Natural killer cell (primary cell): Measurements from ENCODE around the gene IGF2R. TPM values are rescaled to one million over a fixed set of nuclear protein-coding genes. Genes with fewer than 3 reads are reported as not detected.

ENCODE experiments used
- ATAC-seq, 3 donors: fragments of 150-1000 bp in 2 of 3; fragments of 200-7000 bp in 1 of 3; cut with Tn5 transposase; 1 replicate in 1 of 3; 2 replicates in 2 of 3; pipeline ENCODE4 v1.10.0; 2021; ENCODE audit warnings: mild to moderate bottlenecking in 2 of 3, moderate library complexity in 2 of 3
- DNase-seq, 2 donors: peaks; one replicate each; pipeline versions ENCODE4 v3.0.0 to v3.0.0-alpha.2; 2013 to 2021; ENCODE audit warnings: mixed read lengths in 1 of 2
- H3K27ac ChIP-seq: one replicate; pipeline ENCODE4 v1.5.1; 2013; ENCODE audit warnings: mild to moderate bottlenecking, low read length
- H3K27me3 ChIP-seq: one replicate; pipeline ENCODE4 v1.6.1; 2013; ENCODE audit warnings: low read length; ENCODE audit not compliant: control insufficient read depth, insufficient read depth
- H3K36me3 ChIP-seq: one replicate; pipeline ENCODE4 v1.6.1; 2013; ENCODE audit warnings: low read length; ENCODE audit not compliant: control insufficient read depth, insufficient read depth
- H3K4me1 ChIP-seq: one replicate; pipeline ENCODE4 v1.6.1; 2013; ENCODE audit warnings: low read length; ENCODE audit not compliant: control insufficient read depth, insufficient read depth
- H3K4me3 ChIP-seq: one replicate; pipeline ENCODE4 v1.5.1; 2013; ENCODE audit warnings: low read length
- H3K9me3 ChIP-seq: one replicate; pipeline ENCODE4 v1.6.1; 2013; ENCODE audit warnings: low read length; ENCODE audit not compliant: control insufficient read depth, insufficient read depth
- H3K27ac Mint-ChIP-seq, 2 donors: one replicate each; pipeline ENCODE4 v1.8.0; 2022; ENCODE audit warnings: mild to moderate bottlenecking in 2 of 2, mixed read lengths in 2 of 2, moderate library complexity in 1 of 2
- H3K27me3 Mint-ChIP-seq, 2 donors: one replicate each; pipeline ENCODE4 v1.8.0; 2022; ENCODE audit warnings: low read depth in 2 of 2, mixed read lengths in 2 of 2
- H3K36me3 Mint-ChIP-seq: one replicate; pipeline ENCODE4 v1.8.0; 2022; ENCODE audit warnings: mixed read lengths
- H3K4me1 Mint-ChIP-seq, 2 donors: one replicate each; pipeline ENCODE4 v1.8.0; 2022; ENCODE audit warnings: mixed read lengths in 2 of 2
- H3K4me3 Mint-ChIP-seq: one replicate; pipeline ENCODE4 v1.8.0; 2022; ENCODE audit warnings: mild to moderate bottlenecking, moderate library complexity, mixed read lengths
- H3K9me3 Mint-ChIP-seq, 2 donors: one replicate each; pipeline ENCODE4 v1.8.0; 2022; ENCODE audit warnings: mixed read lengths in 2 of 2
- WGBS: methylation state at CpG from one replicate; pipeline ENCODE4 v1.1.7; 2013; ENCODE audit warnings: missing lambda C conversion rate; ENCODE audit not compliant: insufficient coverage; 5-methylcytosine and 5-hydroxymethylcytosine counted together
- intact Hi-C: fragments of 100-400 bp; cut with micrococcal nuclease; formaldehyde crosslinking; loops from one replicate; pipeline ENCODE4 v1.14.2; 2022
- total RNA-seq, 4 donors: library from RNA; stranded (reverse); fragments of 120-200 nt in 1 of 4; gene quantifications; one replicate each; pipeline versions ENCODE4 v1.2.3 to v1.2.4, GENCODE V29; 2013 to 2022
- TF ChIP-seq, protein P1 (sequence below): fragments of 200-600 bp; IDR thresholded peaks from one replicate; pipeline ENCODE4 v1.8.0; 2022; ENCODE audit warnings: antibody characterized with exemption

Gene IGF2R
- total RNA-seq, 3 donors from 2014 or later (not counting 1 experiment from before 2014, with no cell fraction given), result 208 to 282 (median 253) TPM

- peaks cover 6% of the 10 kb centered on the region for H3K36me3 Mint-ChIP-seq
- WGBS, result 60% methylated on average over 23 of the region's 23 CpGs
- peak overlapping the region; percentile 77 to 87 for H3K27ac Mint-ChIP-seq
- H3K36me3 ChIP-seq, result peaks cover 71% of the 10 kb centered on the region
- H3K4me3 ChIP-seq, result no peak overlapping the region
- no peaks in the 10 kb centered on the region for H3K9me3 Mint-ChIP-seq
- no peaks in the 10 kb centered on the region for H3K27me3 Mint-ChIP-seq
- no peaks in the 10 kb centered on the region for H3K27me3 ChIP-seq
- peaks cover 28 to 33% of the 10 kb centered on the region in 2 donors for H3K4me1 Mint-ChIP-seq
- intact Hi-C loops, result no loop called here
- no peaks in the 10 kb centered on the region for H3K9me3 ChIP-seq
- peak; percentile 21 to 46 (median 46) for ATAC-seq
- TF ChIP-seq, protein P1, sequence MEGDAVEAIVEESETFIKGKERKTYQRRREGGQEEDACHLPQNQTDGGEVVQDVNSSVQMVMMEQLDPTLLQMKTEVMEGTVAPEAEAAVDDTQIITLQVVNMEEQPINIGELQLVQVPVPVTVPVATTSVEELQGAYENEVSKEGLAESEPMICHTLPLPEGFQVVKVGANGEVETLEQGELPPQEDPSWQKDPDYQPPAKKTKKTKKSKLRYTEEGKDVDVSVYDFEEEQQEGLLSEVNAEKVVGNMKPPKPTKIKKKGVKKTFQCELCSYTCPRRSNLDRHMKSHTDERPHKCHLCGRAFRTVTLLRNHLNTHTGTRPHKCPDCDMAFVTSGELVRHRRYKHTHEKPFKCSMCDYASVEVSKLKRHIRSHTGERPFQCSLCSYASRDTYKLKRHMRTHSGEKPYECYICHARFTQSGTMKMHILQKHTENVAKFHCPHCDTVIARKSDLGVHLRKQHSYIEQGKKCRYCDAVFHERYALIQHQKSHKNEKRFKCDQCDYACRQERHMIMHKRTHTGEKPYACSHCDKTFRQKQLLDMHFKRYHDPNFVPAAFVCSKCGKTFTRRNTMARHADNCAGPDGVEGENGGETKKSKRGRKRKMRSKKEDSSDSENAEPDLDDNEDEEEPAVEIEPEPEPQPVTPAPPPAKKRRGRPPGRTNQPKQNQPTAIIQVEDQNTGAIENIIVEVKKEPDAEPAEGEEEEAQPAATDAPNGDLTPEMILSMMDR, result no peak
- H3K4me1 ChIP-seq, result peaks cover 14% of the 10 kb centered on the region
- peak overlapping the region; percentile 28 for H3K4me3 Mint-ChIP-seq
- peak overlapping the region; percentile 8 for H3K27ac ChIP-seq
- DNase-seq, result no peak
Measured at GRCh38 chr6:160101277-160102205, 132.7 kb downstream of the IGF2R start.

DNA sequence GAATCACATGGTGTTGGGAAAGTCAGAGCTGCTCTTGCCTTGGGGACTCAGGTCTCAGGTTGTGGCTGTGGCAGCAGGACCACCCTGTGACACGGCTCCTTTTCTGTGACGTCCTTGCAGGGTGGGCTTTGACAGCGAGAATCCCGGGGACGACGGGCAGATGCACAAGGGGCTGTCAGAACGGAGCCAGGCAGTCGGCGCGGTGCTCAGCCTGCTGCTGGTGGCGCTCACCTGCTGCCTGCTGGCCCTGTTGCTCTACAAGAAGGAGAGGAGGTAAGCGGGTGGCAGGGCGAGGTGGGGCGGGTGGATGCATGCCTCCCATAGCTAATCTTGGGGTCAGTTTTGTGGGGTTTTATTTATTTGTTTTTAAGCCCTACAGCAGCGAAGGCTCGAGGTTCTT, 133.5 kb downstream of the IGF2R start:
- no peak overlapping the region for H3K27ac ChIP-seq
- Mint-ChIP-seq H3K36me3 (no peaks in the 10 kb centered on the region), H3K9me3 (no peaks in the 10 kb centered on the region)

GRCh38 chr6:160102956-160103824, 134.3 kb downstream of the IGF2R start:
- peak in 1 of 2 donors; percentile 45 for DNase-seq
- Mint-ChIP-seq H3K36me3 (no peaks in the 10 kb centered on the region), H3K9me3 (no peaks in the 10 kb centered on the region), H3K4me3 (no peak overlapping the region), H3K27ac (peak overlapping the region; percentile 43 to 87), H3K27me3 (no peaks in the 10 kb centered on the region), H3K4me1 (peaks cover 32 to 37% of the 10 kb centered on the region in 2 donors)
- H3K4me3 ChIP-seq, result no peak overlapping the region
- H3K4me1 ChIP-seq, result peaks cover 14% of the 10 kb centered on the region
- intact Hi-C loops, result no loop called here
- TF ChIP-seq, protein P1, result peak; percentile 17
- H3K36me3 ChIP-seq, result peaks cover 62% of the 10 kb centered on the region
- 91% methylated on average over 13 of the region's 14 CpGs for WGBS
- H3K9me3 ChIP-seq, result no peaks in the 10 kb centered on the region
- H3K27ac ChIP-seq, result no peak overlapping the region
- H3K27me3 ChIP-seq, result no peaks in the 10 kb centered on the region
- peak in 2 of 3 donors; percentile 42 to 44 for ATAC-seq

More for the DNA sequence above, 133.5 kb downstream of the IGF2R start:
- H3K4me1 ChIP-seq, result peaks cover 14% of the 10 kb centered on the region
- 94% methylated on average over 16 of the region's 16 CpGs for WGBS
- no peaks in the 10 kb centered on the region for H3K27me3 ChIP-seq
- DNase-seq (no peak), ATAC-seq (no peak)
- Mint-ChIP-seq H3K27me3 (no peaks in the 10 kb centered on the region), H3K27ac (peak overlapping the region; percentile 77 to 87), H3K4me3 (no peak overlapping the region), H3K4me1 (peaks cover 28 to 29% of the 10 kb centered on the region in 2 donors)
- peaks cover 67% of the 10 kb centered on the region for H3K36me3 ChIP-seq
- intact Hi-C loops, result no loop called here
- no peaks in the 10 kb centered on the region for H3K9me3 ChIP-seq
- TF ChIP-seq, protein P1, result no peak
- no peak overlapping the region for H3K4me3 ChIP-seq
